Measurements from ENCODE around the gene PACSIN2.

The PACSIN2 gene

GRCh38 chr22:42856865-42857704 lies 157.9 kb downstream of the PACSIN2 start, which contains the start of gene ARFGAP3:
TSS of gene ARFGAP3 (minus strand) at chr22:42857273. CDS start at chr22:42857182, 91 bp downstream.
- TF ChIP-seq CTCF (IDR thresholded peaks at IDR 0.05; ENCODE audit: low read depth, low read length) = no peak
- peak within 1 kb of the TSS; percentile 82 for H3K27ac ChIP-seq
- peak within 1 kb of the TSS; percentile 77 for H3K4me3 ChIP-seq (ENCODE audit: low read depth, low read length)
- 0 out of 2 replicates have a peak, but pooled peaks cover 3% of the 10 kb centered on the region for H3K36me3 ChIP-seq
- peak; percentile 88 for DNase-seq
- no peaks in the 10 kb centered on the region for H3K27me3 ChIP-seq (ENCODE audit: insufficient read depth, low read depth, severe bottlenecking)
- peaks cover 5% of the 10 kb centered on the region for H3K9me3 ChIP-seq (ENCODE audit: severe bottlenecking)

- Histone ChIP-seq H3K27me3 (ENCODE audit: insufficient read depth, low read depth, severe bottlenecking) (no peaks in the 10 kb centered on the region), H3K36me3 (0 out of 2 replicates have a peak, but pooled peaks cover 3% of the 10 kb centered on the region), H3K9me3 (ENCODE audit: severe bottlenecking) (peaks cover 5% of the 10 kb centered on the region), H3K4me3 (ENCODE audit: low read depth, low read length) (peak overlapping the region; percentile 77), H3K27ac (peak overlapping the region; percentile 62)
- TF ChIP-seq CTCF (IDR thresholded peaks at IDR 0.05; ENCODE audit: low read depth, low read length) = no peak
- peak; percentile 26 for DNase-seq
Measured at GRCh38 chr22:42856179-42856864, 158.6 kb downstream of the PACSIN2 start.

DNA sequence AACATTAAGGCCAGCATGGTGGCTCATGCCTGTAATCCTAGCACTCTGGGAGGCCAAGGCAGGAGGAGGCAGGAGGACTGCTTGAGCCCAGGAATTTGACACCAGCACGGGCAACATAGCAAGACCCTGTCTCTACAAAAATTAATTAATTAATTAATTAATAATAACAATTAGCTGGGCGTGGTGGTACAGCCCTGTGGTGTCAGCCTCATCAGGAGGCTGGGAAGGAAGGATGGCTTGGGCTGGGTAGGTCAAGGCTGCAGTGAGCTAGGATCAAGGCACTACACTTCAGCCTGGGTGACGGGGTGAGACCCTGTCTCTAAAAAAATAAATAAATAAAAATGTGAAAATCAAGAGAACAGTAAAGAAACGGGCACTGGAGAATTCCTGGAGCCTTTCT lies 159.2 kb downstream of the PACSIN2 start:
- Histone ChIP-seq H3K36me3 (peaks cover 3% of the 10 kb centered on the region; the same call in 1 of the 2 replicates), H3K27me3 (ENCODE audit: insufficient read depth, low read depth, severe bottlenecking) (no peaks in the 10 kb centered on the region), H3K4me3 (ENCODE audit: low read depth, low read length) (peak overlapping the region; percentile 77), H3K27ac (no peak overlapping the region), H3K9me3 (ENCODE audit: severe bottlenecking) (peaks cover 5% of the 10 kb centered on the region)
- DNase-seq = no peak
- TF ChIP-seq CTCF (IDR thresholded peaks at IDR 0.05; ENCODE audit: low read depth, low read length) = no peak

DNA sequence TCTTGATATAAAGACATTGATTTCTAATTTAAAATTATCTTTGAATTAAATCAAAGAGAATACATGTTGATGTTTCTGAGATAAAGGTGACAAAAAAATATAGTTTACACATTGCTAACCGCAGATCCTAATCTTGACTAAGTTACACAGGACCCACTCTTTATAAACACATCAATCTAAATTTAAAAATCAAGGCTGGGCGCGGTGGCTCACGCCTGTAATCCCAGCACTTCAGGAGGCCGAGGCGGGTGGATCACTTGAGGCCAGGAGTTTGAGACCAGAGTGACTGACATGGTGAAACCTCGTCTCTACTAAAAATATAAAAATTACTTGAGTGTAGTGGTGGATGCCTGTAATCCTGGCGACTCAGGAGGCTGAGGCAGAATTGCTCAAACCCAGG lies 159.7 kb downstream of the PACSIN2 start:
- Histone ChIP-seq H3K4me3 (ENCODE audit: low read depth, low read length) (no peak overlapping the region), H3K27me3 (ENCODE audit: insufficient read depth, low read depth, severe bottlenecking) (no peaks in the 10 kb centered on the region)

DNA sequence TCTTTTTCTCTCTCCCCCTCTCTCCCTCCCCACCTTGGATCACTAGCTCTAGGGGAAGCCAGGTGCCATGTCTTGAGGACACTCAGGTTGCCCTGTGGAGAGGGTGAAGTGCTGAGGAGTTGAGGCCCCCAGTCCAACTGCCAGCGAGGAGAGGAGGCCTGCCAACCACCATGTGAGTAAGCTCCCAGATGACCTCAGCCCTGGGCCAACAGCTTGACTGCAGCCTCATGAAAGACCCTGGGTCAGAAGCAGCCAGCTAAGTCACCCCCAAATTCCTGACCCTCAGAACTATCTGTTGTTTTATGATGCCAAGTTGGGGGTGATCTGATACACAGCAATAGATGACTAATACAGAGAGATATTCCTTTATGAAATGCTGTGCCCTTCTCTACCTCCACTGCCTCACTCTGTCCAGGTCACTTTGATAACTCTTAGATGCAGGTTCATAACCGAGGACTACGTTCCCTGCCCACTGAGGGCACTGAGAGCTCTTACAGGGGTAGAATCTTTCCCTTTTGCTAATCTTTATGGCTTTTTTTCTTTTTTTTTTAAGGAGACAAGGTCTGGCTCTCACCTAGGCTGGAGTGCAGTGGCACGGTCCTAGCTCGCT lies 165.9 kb downstream of the PACSIN2 start:
- no peak for DNase-seq
- no peak overlapping the region for H3K27ac ChIP-seq
- TF ChIP-seq CTCF (IDR thresholded peaks at IDR 0.05; ENCODE audit: low read depth, low read length) = no peak

More for the DNA sequence above, 159.7 kb downstream of the PACSIN2 start:
- Histone ChIP-seq H3K9me3 (ENCODE audit: severe bottlenecking) (peaks cover 5% of the 10 kb centered on the region), H3K27ac (no peak overlapping the region), H3K36me3 (peaks cover 3% of the 10 kb centered on the region; the same call in 1 of the 2 replicates)
- no peak for TF ChIP-seq CTCF (IDR thresholded peaks at IDR 0.05; ENCODE audit: low read depth, low read length)
- no peak for DNase-seq

More for the DNA sequence above, 165.9 kb downstream of the PACSIN2 start:
- H3K36me3 ChIP-seq = peaks cover 18% of the 10 kb centered on the region
- H3K9me3 ChIP-seq (ENCODE audit: severe bottlenecking) = no peaks in the 10 kb centered on the region
- no peak overlapping the region for H3K4me3 ChIP-seq (ENCODE audit: low read depth, low read length)
- no peaks in the 10 kb centered on the region for H3K27me3 ChIP-seq (ENCODE audit: insufficient read depth, low read depth, severe bottlenecking)
